ENCODE measurements around the gene RNF167. TPM values are rescaled to one million over a fixed set of nuclear protein-coding genes. Genes with fewer than 3 reads are reported as not detected.

RNF167 gene
- polyA plus RNA-seq, 1 experiment: 69.9 TPM

GRCh38 chr17:4897198-4897687 is 42.8 kb upstream of the RNF167 start:
- CTCF ChIA-PET: interaction anchor here (1.3 to 3.0 kb wide), 2 partner anchors 107 to 108 kb away, joined by 4 to 21 read pairs; partner anchors contain the start of gene GLTPD2

GRCh38 chr17:4897785-4898184 is 42.3 kb upstream of the RNF167 start:
- ChIA-PET POLR2A (no interaction called here), CTCF (interaction anchor here (3.0 kb wide), 1 partner anchor 109 kb away, joined by 21 read pairs; the partner anchor contains the start of gene GLTPD2)
- no peak for TF ChIP-seq CTCF (IDR thresholded peaks at IDR 0.05; ENCODE audit: insufficient read depth, low read depth, low read length)
- Histone ChIP-seq H3K27me3 (ENCODE audit: control insufficient read depth, insufficient read depth, low read length) (no peaks in the 10 kb centered on the region), H3K36me3 (ENCODE audit: control insufficient read depth, insufficient read depth, low read length) (peaks cover 26% of the 10 kb centered on the region), H3K4me3 (ENCODE audit: low read depth, low read length) (no peak overlapping the region)
- no peak for DNase-seq (ENCODE audit: low read depth)

More at GRCh38 chr17:4897198-4897687, 42.8 kb upstream of the RNF167 start:
- no peak for TF ChIP-seq CTCF (IDR thresholded peaks at IDR 0.05; ENCODE audit: insufficient read depth, low read depth, low read length)
- no peak overlapping the region for H3K4me3 ChIP-seq (ENCODE audit: low read depth, low read length)
- DNase-seq (ENCODE audit: low read depth): no peak
- POLR2A ChIA-PET: no interaction called here
- H3K36me3 ChIP-seq (ENCODE audit: control insufficient read depth, insufficient read depth, low read length): peaks cover 32% of the 10 kb centered on the region
- no peaks in the 10 kb centered on the region for H3K27me3 ChIP-seq (ENCODE audit: control insufficient read depth, insufficient read depth, low read length)

DNA sequence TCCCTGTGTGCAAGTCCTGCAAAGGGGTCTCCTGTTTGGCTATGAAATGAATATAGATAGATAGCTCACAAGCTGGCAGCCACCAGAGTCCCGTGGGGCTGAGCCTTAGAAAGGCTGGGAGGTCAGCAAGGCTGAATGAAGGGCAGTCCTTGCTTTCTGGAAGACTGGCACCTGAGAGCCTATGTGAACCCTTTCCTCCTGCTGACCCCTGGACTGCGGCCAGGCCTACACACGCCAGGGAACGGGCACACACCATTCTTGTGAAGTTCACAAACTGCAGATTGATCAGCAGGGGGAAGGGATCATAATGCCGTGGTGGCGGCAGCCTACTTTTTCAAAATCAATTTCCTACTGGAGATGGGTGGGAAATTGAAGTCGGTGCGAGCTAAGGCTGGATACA is 41.7 kb upstream of the RNF167 start:
- Histone ChIP-seq H3K36me3 (ENCODE audit: control insufficient read depth, insufficient read depth, low read length) (peaks cover 25% of the 10 kb centered on the region), H3K4me3 (ENCODE audit: low read depth, low read length) (no peak overlapping the region), H3K27me3 (ENCODE audit: control insufficient read depth, insufficient read depth, low read length) (no peaks in the 10 kb centered on the region)
- TF ChIP-seq CTCF (IDR thresholded peaks at IDR 0.05; ENCODE audit: insufficient read depth, low read depth, low read length): no peak
- ChIA-PET CTCF (interaction anchor here (1.3 to 3.0 kb wide), 7 partner anchors 10 to 189 kb away, joined by 3 to 21 read pairs (median 6); partner anchors contain the start of genes GLTPD2 and VMO1), POLR2A (no interaction called here)
- no peak for DNase-seq (ENCODE audit: low read depth)

DNA sequence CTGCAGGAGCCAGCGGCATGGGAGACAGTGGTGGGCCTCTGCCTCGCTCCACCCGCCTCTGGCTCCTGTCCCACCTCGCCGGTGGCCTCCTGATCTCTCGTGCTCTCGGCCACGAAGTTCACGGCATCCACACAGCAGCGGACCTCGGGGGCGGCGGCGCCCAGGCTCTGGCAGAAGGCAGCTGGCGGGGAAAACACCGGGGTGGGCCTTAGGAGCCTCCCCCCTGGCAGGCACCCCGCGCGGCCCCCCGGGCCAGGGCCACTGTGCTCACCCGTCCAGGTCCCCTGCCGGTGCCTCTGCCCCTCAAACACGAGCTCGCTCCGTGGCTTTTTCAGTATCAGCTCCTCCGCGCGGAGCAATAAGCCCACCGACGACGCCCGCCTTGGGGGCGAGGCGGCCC is 41.1 kb upstream of the RNF167 start:
- no peak for TF ChIP-seq CTCF (IDR thresholded peaks at IDR 0.05; ENCODE audit: insufficient read depth, low read depth, low read length)
- no peak for DNase-seq (ENCODE audit: low read depth)
- peak overlapping the region; percentile 59 for H3K4me3 ChIP-seq (ENCODE audit: low read depth, low read length)
- ChIA-PET CTCF (interaction anchor here (0.7 to 3.6 kb wide), 12 partner anchors 10 to 332 kb away, joined by 3 to 21 read pairs (median 6); partner anchors contain the start of genes GLTPD2 and VMO1), POLR2A (no interaction called here)
- H3K27me3 ChIP-seq (ENCODE audit: control insufficient read depth, insufficient read depth, low read length): no peaks in the 10 kb centered on the region
- H3K36me3 ChIP-seq (ENCODE audit: control insufficient read depth, insufficient read depth, low read length): peaks cover 20% of the 10 kb centered on the region

GRCh38 chr17:4899341-4900230 is 40.5 kb upstream of the RNF167 start, which contains the start of gene C17orf107:
C17orf107 (plus strand) TSS chr17:4899536; CDS start chr17:4899763, 227 bp downstream.
- no peak for TF ChIP-seq CTCF (IDR thresholded peaks at IDR 0.05; ENCODE audit: insufficient read depth, low read depth, low read length)
- Histone ChIP-seq H3K4me3 (ENCODE audit: low read depth, low read length) (peak within 1 kb of the TSS; percentile 59), H3K27me3 (ENCODE audit: control insufficient read depth, insufficient read depth, low read length) (no peaks in the 10 kb centered on the region), H3K36me3 (ENCODE audit: control insufficient read depth, insufficient read depth, low read length) (peaks cover 15% of the 10 kb centered on the region)
- POLR2A ChIA-PET: no interaction called here
- no peak for DNase-seq (ENCODE audit: low read depth)
- CTCF ChIA-PET: interaction anchor here (0.7 to 3.6 kb wide), 14 partner anchors 9 to 333 kb away, joined by 3 to 21 read pairs (median 4); partner anchors contain the start of genes GLTPD2 and VMO1
